KMS-11 (cell line): ENCODE data around the gene DSCAML1.

Source experiments
- H2AFZ ChIP-seq: fragments of 200-600 bp; sonication (generic); 2 replicates; pipeline ENCODE4 v1.6.1; 2016; ENCODE audit warnings: antibody characterized with exemption, mixed run types, low read depth
- H3K27ac ChIP-seq: fragments of 200-600 bp; sonication (generic); 2 replicates; pipeline ENCODE4 v1.6.1; 2016; ENCODE audit warnings: mild to moderate bottlenecking, mixed run types
- H3K27me3 ChIP-seq: fragments of 200-600 bp; sonication (generic); 2 replicates; pipeline ENCODE4 v1.6.1; 2017; ENCODE audit warnings: mild to moderate bottlenecking, low read depth, mixed run types, moderate library complexity; ENCODE audit not compliant: insufficient read depth
- H3K36me3 ChIP-seq: fragments of 200-600 bp; sonication (generic); 2 replicates; pipeline ENCODE4 v1.6.1; 2017; ENCODE audit warnings: mild to moderate bottlenecking, mixed run types; ENCODE audit not compliant: insufficient read depth
- H3K4me1 ChIP-seq: fragments of 200-600 bp; sonication (generic); 2 replicates; pipeline ENCODE4 v1.6.1; 2016; ENCODE audit warnings: mild to moderate bottlenecking, low read depth, mixed run types; ENCODE audit not compliant: poor library complexity, severe bottlenecking
- H3K4me2 ChIP-seq: fragments of 200-600 bp; sonication (generic); 2 replicates; pipeline ENCODE4 v1.7.0; 2016; ENCODE audit warnings: mild to moderate bottlenecking, mixed run types
- H3K4me3 ChIP-seq: fragments of 200-600 bp; sonication (generic); IDR thresholded peaks from 2 replicates; pipeline ENCODE4 v1.6.1; 2017; ENCODE audit warnings: low read depth, low read length, mixed read lengths; ENCODE audit not compliant: insufficient read depth
- H3K79me2 ChIP-seq: fragments of 200-600 bp; sonication (generic); 2 replicates; pipeline ENCODE4 v1.6.1; 2016; ENCODE audit warnings: low read depth, mixed run types; ENCODE audit not compliant: insufficient read depth
- H3K9ac ChIP-seq: fragments of 200-600 bp; sonication (generic); 2 replicates; pipeline ENCODE4 v1.6.1; 2016; ENCODE audit warnings: mild to moderate bottlenecking, mixed run types
- H4K20me1 ChIP-seq: fragments of 200-600 bp; sonication (generic); 2 replicates; pipeline ENCODE4 v1.6.1; 2016; ENCODE audit warnings: mild to moderate bottlenecking, mixed run types; ENCODE audit not compliant: insufficient read depth
- CTCF ChIP-seq: fragments of 200-600 bp; sonication (generic); conservative IDR thresholded peaks from 2 replicates; pipeline ENCODE4 v1.6.1; 2017; ENCODE audit warnings: low read depth, mild to moderate bottlenecking, antibody characterized with exemption, low read length, moderate library complexity, mixed read lengths

Gene DSCAML1

DNA sequence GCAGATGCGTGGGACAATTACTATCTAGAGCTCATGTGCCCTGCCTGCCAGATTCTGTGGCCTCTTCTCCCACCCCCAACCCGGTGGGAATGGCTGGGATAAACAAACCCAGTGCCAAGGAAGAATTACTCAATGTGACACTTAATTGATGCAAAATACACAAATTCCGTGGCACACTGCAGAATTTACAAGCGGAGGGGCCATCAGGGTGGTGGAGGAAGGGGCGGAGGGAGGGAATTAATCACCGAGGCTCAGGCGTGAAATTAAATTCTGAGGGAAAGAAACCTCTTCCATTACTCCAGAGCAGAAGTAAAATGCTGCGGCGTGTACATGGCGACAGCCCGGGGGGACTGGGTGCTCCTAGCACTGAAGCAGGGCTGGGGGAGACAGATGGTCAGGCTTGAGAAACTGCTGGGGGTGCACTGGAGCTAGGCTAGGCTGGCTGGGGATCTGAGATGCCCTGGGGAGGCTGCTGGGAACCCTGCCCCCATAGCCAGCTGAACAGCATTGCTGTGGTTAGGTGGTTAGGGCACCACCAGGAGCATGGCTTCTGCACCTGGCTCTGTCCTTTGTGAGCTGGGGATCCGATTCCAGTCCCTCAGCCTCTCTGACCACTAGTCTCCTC lies 268.8 kb downstream of the DSCAML1 start:
- no peaks in the 10 kb centered on the region for H3K79me2 ChIP-seq
- H3K36me3 ChIP-seq: no peaks in the 10 kb centered on the region
- H3K27me3 ChIP-seq: no peaks in the 10 kb centered on the region
- peak overlapping the region; percentile 32; the same call in 1 of the 2 replicates for H3K9ac ChIP-seq
- H3K27ac ChIP-seq: peak overlapping the region; percentile 80
- peak overlapping the region; percentile 63 for H3K4me2 ChIP-seq
- H3K4me1 ChIP-seq: peaks cover 45% of the 10 kb centered on the region
- H3K4me3 ChIP-seq: no peak overlapping the region
- no peak for TF ChIP-seq CTCF
- H2AFZ ChIP-seq: peak overlapping the region; percentile 54
- H4K20me1 ChIP-seq: no peaks in the 10 kb centered on the region

DNA sequence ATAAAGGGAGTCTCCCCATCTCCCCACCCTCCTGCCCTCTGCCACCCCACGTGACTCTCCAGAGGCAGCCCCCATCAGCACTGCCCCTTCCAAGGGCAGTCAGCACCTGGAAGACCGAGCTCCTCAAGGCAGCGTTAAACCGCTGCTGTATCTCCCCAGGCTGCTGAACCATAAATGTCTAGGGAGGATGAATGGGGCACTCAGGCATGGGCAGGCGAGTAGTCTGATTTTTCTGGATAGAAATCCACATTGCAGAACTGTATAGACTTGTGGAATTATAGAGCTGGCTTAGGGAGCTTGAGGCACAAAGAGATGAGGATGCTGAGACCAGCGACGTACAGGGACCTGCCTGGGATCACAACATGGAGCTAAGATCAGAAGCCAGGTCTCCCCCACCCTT lies 269.7 kb downstream of the DSCAML1 start:
- Histone ChIP-seq H3K4me3 (no peak overlapping the region), H3K79me2 (no peaks in the 10 kb centered on the region), H3K9ac (no peak overlapping the region; the same call in 1 of the 2 replicates), H3K27me3 (no peaks in the 10 kb centered on the region), H3K36me3 (no peaks in the 10 kb centered on the region), H3K27ac (peak overlapping the region; percentile 80; the same call in 1 of the 2 replicates), H4K20me1 (no peaks in the 10 kb centered on the region), H3K4me2 (peak overlapping the region; percentile 63), H3K4me1 (peaks cover 45% of the 10 kb centered on the region), H2AFZ (no peak overlapping the region; the same call in 1 of the 2 replicates)
- no peak for TF ChIP-seq CTCF

GRCh38 chr11:117525866-117526542 lies 271.0 kb downstream of the DSCAML1 start:
- Histone ChIP-seq H3K27me3 (no peaks in the 10 kb centered on the region), H4K20me1 (no peaks in the 10 kb centered on the region), H3K4me3 (no peak overlapping the region), H3K36me3 (no peaks in the 10 kb centered on the region), H3K4me2 (no peak overlapping the region), H3K4me1 (peaks cover 45% of the 10 kb centered on the region), H3K9ac (no peak overlapping the region), H3K79me2 (no peaks in the 10 kb centered on the region), H2AFZ (no peak overlapping the region), H3K27ac (no peak overlapping the region)
- no peak for TF ChIP-seq CTCF

DNA sequence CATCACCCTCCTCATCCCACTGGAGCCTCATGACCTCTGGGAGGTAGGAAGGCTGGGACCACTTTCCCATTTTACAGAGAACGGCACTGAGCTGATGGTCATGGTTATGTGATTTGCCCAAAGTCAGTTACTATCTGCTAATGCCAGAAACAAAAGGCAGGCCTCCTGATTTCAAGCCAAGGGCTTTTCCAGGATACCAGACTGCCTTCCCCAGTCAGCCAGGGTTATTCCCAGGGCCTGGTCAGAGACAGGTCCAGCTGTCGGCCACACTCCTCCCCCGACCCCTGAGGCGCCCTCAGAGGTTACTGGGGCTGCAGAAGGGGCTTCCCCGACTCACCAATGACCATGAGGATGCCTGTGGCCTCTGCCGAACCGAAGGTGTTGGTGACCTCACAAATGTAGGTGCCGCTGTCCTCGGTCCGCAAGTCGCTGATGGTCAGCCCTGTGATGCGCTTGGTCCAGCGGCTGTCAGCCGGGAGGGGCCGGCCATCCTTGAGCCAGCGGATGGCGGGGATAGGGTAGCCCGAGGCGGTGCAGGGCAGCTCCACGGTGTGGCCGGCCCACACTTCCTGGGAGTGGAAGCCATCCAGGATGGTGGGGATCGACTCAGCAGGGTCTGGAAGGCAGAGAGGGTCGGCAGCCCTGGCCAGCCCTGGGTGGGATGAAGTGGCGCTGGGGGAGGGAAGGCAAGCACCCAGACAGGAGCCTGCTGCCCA lies 272.4 kb downstream of the DSCAML1 start:
- Histone ChIP-seq H3K27ac (no peak overlapping the region), H3K79me2 (no peaks in the 10 kb centered on the region), H3K4me1 (peaks cover 44% of the 10 kb centered on the region), H3K27me3 (no peaks in the 10 kb centered on the region), H2AFZ (no peak overlapping the region), H3K36me3 (no peaks in the 10 kb centered on the region), H3K4me2 (no peak overlapping the region), H3K4me3 (no peak overlapping the region), H3K9ac (no peak overlapping the region), H4K20me1 (no peaks in the 10 kb centered on the region)
- TF ChIP-seq CTCF: no peak
